ENCODE results near the gene ERAL1.
A peak's percentile ranks its signal among the peaks of the same experiment; 100 is the strongest.
"Not testable (repeated sequence)": the region's sequence is repeated elsewhere in the genome, so short reads cannot be mapped to it uniquely, and the experiment has no call there.

ERAL1 gene

GRCh38 chr17:28879886-28880571 is 25.2 kb downstream of the ERAL1 start:
- DNase-seq (ENCODE audit: low read depth), result no peak

GRCh38 chr17:28880572-28880945 is 25.7 kb downstream of the ERAL1 start:
- no peak for DNase-seq (ENCODE audit: low read depth)

GRCh38 chr17:28881533-28882056 is 26.8 kb downstream of the ERAL1 start:
- DNase-seq (ENCODE audit: low read depth), result no peak

GRCh38 chr17:28882154-28882895 is 27.5 kb downstream of the ERAL1 start:
- DNase-seq (ENCODE audit: low read depth), result no peak

GRCh38 chr17:28883967-28884702 is 29.3 kb downstream of the ERAL1 start:
- no peak for DNase-seq (ENCODE audit: low read depth)

- no peak for DNase-seq (ENCODE audit: low read depth)
Observed at GRCh38 chr17:28885363-28885762, 30.5 kb downstream of the ERAL1 start.

- no peak for DNase-seq (ENCODE audit: low read depth)
Observed at GRCh38 chr17:28885951-28886350, 31.1 kb downstream of the ERAL1 start.

- no peak for DNase-seq (ENCODE audit: low read depth)
Observed at GRCh38 chr17:28887871-28888471, 33.2 kb downstream of the ERAL1 start.

- DNase-seq (ENCODE audit: low read depth), result no peak
Observed at GRCh38 chr17:28888832-28889231, 34.0 kb downstream of the ERAL1 start.

- DNase-seq (ENCODE audit: low read depth), result no peak
Observed at GRCh38 chr17:28889996-28890395, 35.2 kb downstream of the ERAL1 start.

- no peak for DNase-seq (ENCODE audit: low read depth)
Observed at GRCh38 chr17:28891201-28891600, 36.4 kb downstream of the ERAL1 start.

- DNase-seq (ENCODE audit: low read depth), result no peak
Observed at GRCh38 chr17:28892024-28892423, 37.2 kb downstream of the ERAL1 start.

- not testable (repeated sequence) for DNase-seq (ENCODE audit: low read depth)
Observed at GRCh38 chr17:28893248-28894183, 38.7 kb downstream of the ERAL1 start.

GRCh38 chr17:28895794-28896447 is 41.1 kb downstream of the ERAL1 start:
- no peak for DNase-seq (ENCODE audit: low read depth)

GRCh38 chr17:28896491-28896883 is 41.7 kb downstream of the ERAL1 start:
- no peak for DNase-seq (ENCODE audit: low read depth)

GRCh38 chr17:28896884-28897768 is 42.3 kb downstream of the ERAL1 start, which contains the start of gene FLOT2:
FLOT2 (minus strand) TSS chr17:28897733; CDS start chr17:28897574, 159 bp downstream.
- peak; percentile 54 for DNase-seq (ENCODE audit: low read depth)

GRCh38 chr17:28897769-28898526 is 43.1 kb downstream of the ERAL1 start:
- DNase-seq (ENCODE audit: low read depth), result no peak

- no peak for DNase-seq (ENCODE audit: low read depth)
Observed at GRCh38 chr17:28898527-28898955, 43.7 kb downstream of the ERAL1 start.

All from stimulated activated CD8-positive, alpha-beta memory T cell treated with anti-CD3 and anti-CD28 coated beads, Interleukin-12 subunit alpha, Interleukin-12 subunit beta, amount 100 ng/mL, for 1 hour (primary cell).